ENCODE results near the gene ZCWPW1.

- TF ChIP-seq POLR2A (IDR thresholded peaks at IDR 0.05): no peak
- TF ChIP-seq CTCF (IDR thresholded peaks at IDR 0.05): no peak
Measured at GRCh38 chr7:100437150-100438100, 8.9 kb upstream of the ZCWPW1 start.

Data from testis (tissue), 2 donors.